ENCODE measurements around the gene STK10.

DNA sequence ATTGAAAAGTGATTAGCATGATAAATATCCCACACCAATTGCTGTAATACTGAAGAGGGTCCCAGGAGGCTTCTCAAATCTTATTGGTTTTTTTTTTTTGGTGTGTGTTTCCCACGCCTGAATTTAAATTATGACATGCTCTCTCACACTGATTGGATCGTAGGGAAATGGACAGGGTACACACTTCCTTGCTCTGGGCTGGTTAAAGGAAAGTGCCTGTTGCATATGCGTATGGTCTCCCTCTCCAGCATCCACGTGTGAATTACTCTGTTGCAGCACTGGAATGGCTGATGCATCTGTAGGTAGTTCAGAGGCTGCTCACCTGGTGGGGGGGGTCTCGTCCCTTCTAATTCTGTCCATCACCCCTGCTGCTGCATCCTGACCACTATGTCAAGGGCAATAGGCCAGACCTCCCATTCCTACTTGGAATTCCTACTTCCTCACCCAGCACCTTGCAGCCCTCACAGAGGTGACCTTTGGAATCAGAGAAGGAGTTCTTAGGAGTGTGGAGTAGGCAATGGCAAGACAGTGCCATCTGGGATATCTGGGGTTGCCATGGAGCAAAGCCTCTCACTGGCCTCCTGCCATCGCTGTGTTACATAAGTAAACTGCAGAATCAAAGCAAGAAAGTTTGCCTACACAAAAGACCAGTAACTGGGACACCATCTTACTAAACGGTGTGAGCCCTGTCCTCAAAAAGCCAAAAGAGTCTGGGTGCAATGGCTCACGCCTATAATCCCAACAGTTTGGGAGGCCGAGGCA lies 110.2 kb downstream of the STK10 start:
- TF ChIP-seq EZH2 (IDR thresholded peaks at IDR 0.05; ENCODE audit: insufficient read depth, poor library complexity, severe bottlenecking) (no peak), EZH2phosphoT487 (IDR thresholded peaks at IDR 0.05; ENCODE audit: insufficient read depth, low read depth) (no peak)
